GM12878 (cell line): ENCODE data around the gene TRIM9. TPM values are rescaled to one million over a fixed set of nuclear protein-coding genes. Genes with fewer than 3 reads are reported as not detected.

ENCODE experiments used
- ATAC-seq: fragments of 200-7000 bp; cut with Tn5 transposase; 3 replicates; pipeline ENCODE4 v1.9.1; 2020; ENCODE audit warnings: mild to moderate bottlenecking, moderate library complexity
- BruUV-seq: library from RNA; stranded (reverse); fragments of 400-500 nt; replicated peaks from 2 replicates; lab custom pipeline; 2021; lab: Mats Ljungman, UMichigan
- CTCF ChIA-PET: fragments of 300-600 bp; sonication (Branson Sonifier 250); formaldehyde crosslinking; extraction: SDS; loops from one replicate; lab custom pipeline; 2021; ENCODE audit warnings: inconsistent platforms; lab: Yijun Ruan, JAX
- POLR2A ChIA-PET: fragments of 350-600 bp; formaldehyde crosslinking; extraction: SDS; loops from one replicate; lab custom pipeline; 2021; ENCODE audit warnings: inconsistent platforms; lab: Charles Lee
- RAD21 ChIA-PET: fragments of 300-600 bp; sonication (Branson Sonifier 250); formaldehyde crosslinking; loops from one replicate; lab custom pipeline; 2023; ENCODE audit warnings: antibody characterized with exemption; ENCODE audit not compliant: unreplicated experiment; lab: Charles Lee
- SMC1A ChIA-PET: fragments of 300-600 bp; sonication (Branson Sonifier 250); formaldehyde crosslinking; loops from one replicate; lab custom pipeline; 2023; ENCODE audit not compliant: unreplicated experiment, uncharacterized antibody; lab: Charles Lee
- DNase-seq: peaks from one replicate; pipeline ENCODE4 v3.0.0-alpha.2; 2011; ENCODE audit warnings: low read depth, low spot score
- FAIRE-seq: peaks from 3 replicates; lab custom pipeline; 2011; peaks lifted over from hg19 to GRCh38; lab: Jason Lieb, UNC
- H2AFZ ChIP-seq: 2 replicates; pipeline ENCODE4 v1.6.0; 2011; ENCODE audit warnings: low read depth, low read length, control low read depth; ENCODE audit not compliant: control insufficient read depth
- H3K27ac ChIP-seq: 2 replicates; pipeline ENCODE4 v1.5.1; 2011; ENCODE audit warnings: control low read depth; ENCODE audit not compliant: control insufficient read depth, insufficient read depth
- H3K27me3 ChIP-seq, 2 experiments: replicated peaks in 1 of 2; 2 replicates each; pipeline versions ENCODE4 v1.6.0 to v1.6.1; 2011; ENCODE audit warnings: low read length in 1 of 2; ENCODE audit not compliant: control insufficient read depth in 2 of 2, insufficient read depth in 2 of 2
- H3K36me3 ChIP-seq, 2 experiments: 2 replicates each; pipeline ENCODE4 v1.5.1; 2011; ENCODE audit warnings: low read length in 1 of 2; ENCODE audit not compliant: control insufficient read depth in 2 of 2, insufficient read depth in 2 of 2
- H3K4me1 ChIP-seq: 2 replicates; pipeline ENCODE4 v1.6.1; 2011; ENCODE audit warnings: mild to moderate bottlenecking, low read length, moderate library complexity, mixed read lengths; ENCODE audit not compliant: control insufficient read depth, insufficient read depth
- H3K4me2 ChIP-seq: 2 replicates; pipeline ENCODE4 v1.6.0; 2011; ENCODE audit warnings: control low read depth; ENCODE audit not compliant: control insufficient read depth, insufficient read depth
- H3K4me3 ChIP-seq: fragments of 200-600 bp; sonication (generic); 2 replicates; pipeline ENCODE4 v1.5.1; 2016
- H3K79me2 ChIP-seq: 2 replicates; pipeline ENCODE4 v1.6.0; 2011; ENCODE audit warnings: low read length; ENCODE audit not compliant: control insufficient read depth, insufficient read depth
- H3K9ac ChIP-seq: 2 replicates; pipeline ENCODE4 v1.8.0; 2011; ENCODE audit warnings: low read length, control low read depth, mixed read lengths; ENCODE audit not compliant: control insufficient read depth, insufficient read depth
- H3K9me3 ChIP-seq: replicated peaks from 3 replicates; pipeline ENCODE4 v1.5.1; 2011; ENCODE audit warnings: mild to moderate bottlenecking, low read length; ENCODE audit not compliant: control insufficient read depth, insufficient read depth
- H4K20me1 ChIP-seq: 2 replicates; pipeline ENCODE4 v1.6.0; 2011; ENCODE audit not compliant: control insufficient read depth, insufficient read depth
- HCFC1 ChIP-seq: fragments of 150-350 bp; IDR thresholded peaks from 2 replicates; pipeline ENCODE4 v1.6.1; 2014; ENCODE audit warnings: low read length
- JUNB ChIP-seq: IDR thresholded peaks from 2 replicates; pipeline ENCODE4 v1.6.1; 2016; ENCODE audit warnings: antibody characterized with exemption, mild to moderate bottlenecking
- MXI1 ChIP-seq: fragments of 150-350 bp; IDR thresholded peaks from 2 replicates; pipeline ENCODE4 v1.6.1; 2011; ENCODE audit warnings: low read depth, mild to moderate bottlenecking, inconsistent platforms, low read length, improper control_type of control experiment
- POLR2A ChIP-seq: IDR thresholded peaks from 2 replicates; pipeline ENCODE4 v1.6.1; 2011; ENCODE audit warnings: low read depth, mild to moderate bottlenecking, low read length
- POU2F2 ChIP-seq: IDR thresholded peaks from 3 replicates; pipeline ENCODE4 v1.6.1; 2011; ENCODE audit warnings: low read depth, mild to moderate bottlenecking, low read length, borderline replicate concordance
- SREBF1 ChIP-seq: IDR thresholded peaks from 2 replicates; pipeline ENCODE4 v1.6.1; 2012; ENCODE audit warnings: mild to moderate bottlenecking, low read length
- SRF ChIP-seq, 2 experiments: IDR thresholded peaks; 2 replicates each; pipeline ENCODE4 v1.6.1; 2011; ENCODE audit warnings: low read depth in 2 of 2, low read length in 2 of 2, mild to moderate bottlenecking in 1 of 2, moderate library complexity in 1 of 2
- SUZ12 ChIP-seq: fragments of 200-600 bp; sonication (generic); IDR thresholded peaks from one replicate; pipeline ENCODE4 v1.6.1; 2018; ENCODE audit warnings: antibody characterized with exemption, mild to moderate bottlenecking; ENCODE audit not compliant: unreplicated experiment
- WGBS: methylation state at CpG from one replicate; pipeline ENCODE4 v1.1.6; 2016; ENCODE audit warnings: low lambda C conversion rate; ENCODE audit not compliant: insufficient replicate concordance, insufficient coverage; ENCODE audit errors: missing lambda C conversion rate; 5-methylcytosine and 5-hydroxymethylcytosine counted together
- in situ Hi-C: fragments of 300-500 bp; cut with MboI; formaldehyde crosslinking; loops from 9 replicates; pipeline ENCODE4 v1.14.3; 2018; ENCODE audit warnings: mixed read lengths
- intact Hi-C: fragments of 100-400 bp; cut with micrococcal nuclease; formaldehyde crosslinking; loops from one replicate; pipeline ENCODE4 v1.14.2; 2022; ENCODE audit not compliant: unreplicated experiment
- polyA plus RNA-seq, 11 experiments: library from polyadenylated mRNA; depleted of rRNA in 4 of 11; unstranded in 6 of 11; stranded (reverse) in 5 of 11; fragments of >200 nt; fragmentation: Nextera tagmentation in 4 of 11; fragmentation: Illumina TruSeq in 1 of 11; extraction: Ambion mirVana in 4 of 11; extraction: Trizol in 1 of 11; gene quantifications; 1 replicate in 1 of 11; 2 replicates in 10 of 11; pipeline versions ENCODE4 v1.2.1 to v1.2.3, GENCODE V29; 2011 to 2016; ENCODE audit warnings: inconsistent platforms in 2 of 11, missing spikeins in 2 of 11, low read depth in 1 of 11
- total RNA-seq, 4 experiments: library from RNA; depleted of rRNA in 3 of 4; stranded (reverse); fragments of >200 nt in 3 of 4; fragmentation: Illumina TruSeq in 1 of 4; extraction: Trizol in 1 of 4; gene quantifications; 2 replicates each; pipeline versions ENCODE4 v1.2.1 to v1.2.3, GENCODE V29; 2013 to 2021
- TF ChIP-seq, protein P1 (sequence below): fragments of 450-650 bp; IDR thresholded peaks from 2 replicates; pipeline ENCODE4 v1.6.1; 2017; ENCODE audit warnings: mild to moderate bottlenecking
- TF ChIP-seq, protein P2 (sequence below): IDR thresholded peaks from 2 replicates; pipeline ENCODE4 v1.6.1; 2012; ENCODE audit warnings: low read depth, low read length, improper control_type of control experiment
- TF ChIP-seq, protein P3 (sequence below), 3 experiments: IDR thresholded peaks in 2 of 3; conservative IDR thresholded peaks in 1 of 3; 2 replicates each; pipeline ENCODE4 v1.5.1; 2011; ENCODE audit warnings: low read depth in 3 of 3, low read length in 3 of 3, mild to moderate bottlenecking in 3 of 3, control low read depth in 2 of 3, moderate library complexity in 2 of 3, inconsistent platforms in 1 of 3, mixed read lengths in 1 of 3; ENCODE audit not compliant: control insufficient read depth in 2 of 3, insufficient read depth in 1 of 3; ENCODE audit errors: extremely low read depth in 1 of 3
- TF ChIP-seq, protein P4 (sequence below): fragments of 450-650 bp; IDR thresholded peaks from 2 replicates; pipeline ENCODE4 v1.6.1; 2016; ENCODE audit warnings: mild to moderate bottlenecking

Gene TRIM9
- total and polyA plus RNA-seq, 10 of the 15 experiments (the other 5 are each of a cell fraction or from before 2014, with no cell fraction given), result 0.04 to 0.18 (median 0.11) TPM; not detected in 2

DNA sequence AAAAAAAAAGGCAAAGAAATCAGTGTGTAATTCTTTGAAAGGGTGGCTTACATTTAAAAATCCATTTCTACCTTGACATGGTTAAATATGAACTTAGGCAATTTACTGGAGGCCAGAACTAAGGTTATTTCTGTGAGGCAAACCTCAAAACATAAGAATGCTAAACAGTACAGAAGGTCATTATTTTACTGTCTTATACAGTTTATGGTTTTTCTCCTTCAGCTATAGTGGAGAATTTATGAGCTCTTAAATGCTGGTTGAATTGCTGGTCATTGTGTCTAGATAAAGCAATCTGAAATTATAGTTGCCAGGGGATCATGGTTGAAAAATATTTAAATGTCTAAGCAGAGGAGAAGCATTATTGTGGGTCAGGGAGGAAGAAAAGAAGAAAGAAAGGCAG, 70.5 kb downstream of the TRIM9 start:
- in situ Hi-C loops (no loop called here), intact Hi-C loops (no loop called here)
- H2AFZ ChIP-seq, result no peak overlapping the region
- no TSS peak for BruUV-seq
- no peaks in the 10 kb centered on the region for H4K20me1 ChIP-seq
- H3K36me3 ChIP-seq, result no peaks in the 10 kb centered on the region
- no peak for DNase-seq
- POLR2A ChIA-PET, result no interaction called here
- peaks cover 2 to 4% of the 10 kb centered on the region in 2 experiments; a peak in 2 of 4 replicates for H3K27me3 ChIP-seq
- H3K79me2 ChIP-seq, result no peaks in the 10 kb centered on the region
- CTCF ChIA-PET, result no interaction called here
- no peak overlapping the region for H3K4me2 ChIP-seq
- RAD21 ChIA-PET, result no interaction called here
- SMC1A ChIA-PET, result no interaction called here
- ATAC-seq, result no peak
- H3K9me3 ChIP-seq, result no peaks in the 10 kb centered on the region
- H3K4me1 ChIP-seq, result no peaks in the 10 kb centered on the region
- no peak overlapping the region for H3K4me3 ChIP-seq
- no peak for TF ChIP-seq JUNB
- no peak for TF ChIP-seq MXI1
- TF ChIP-seq, protein P1, sequence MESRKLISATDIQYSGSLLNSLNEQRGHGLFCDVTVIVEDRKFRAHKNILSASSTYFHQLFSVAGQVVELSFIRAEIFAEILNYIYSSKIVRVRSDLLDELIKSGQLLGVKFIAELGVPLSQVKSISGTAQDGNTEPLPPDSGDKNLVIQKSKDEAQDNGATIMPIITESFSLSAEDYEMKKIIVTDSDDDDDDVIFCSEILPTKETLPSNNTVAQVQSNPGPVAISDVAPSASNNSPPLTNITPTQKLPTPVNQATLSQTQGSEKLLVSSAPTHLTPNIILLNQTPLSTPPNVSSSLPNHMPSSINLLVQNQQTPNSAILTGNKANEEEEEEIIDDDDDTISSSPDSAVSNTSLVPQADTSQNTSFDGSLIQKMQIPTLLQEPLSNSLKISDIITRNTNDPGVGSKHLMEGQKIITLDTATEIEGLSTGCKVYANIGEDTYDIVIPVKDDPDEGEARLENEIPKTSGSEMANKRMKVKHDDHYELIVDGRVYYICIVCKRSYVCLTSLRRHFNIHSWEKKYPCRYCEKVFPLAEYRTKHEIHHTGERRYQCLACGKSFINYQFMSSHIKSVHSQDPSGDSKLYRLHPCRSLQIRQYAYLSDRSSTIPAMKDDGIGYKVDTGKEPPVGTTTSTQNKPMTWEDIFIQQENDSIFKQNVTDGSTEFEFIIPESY, result no peak
- TF ChIP-seq, protein P2, sequence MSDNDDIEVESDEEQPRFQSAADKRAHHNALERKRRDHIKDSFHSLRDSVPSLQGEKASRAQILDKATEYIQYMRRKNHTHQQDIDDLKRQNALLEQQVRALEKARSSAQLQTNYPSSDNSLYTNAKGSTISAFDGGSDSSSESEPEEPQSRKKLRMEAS, result no peak
- no peak for TF ChIP-seq SUZ12
- TF ChIP-seq POLR2A, result no peak
- no peak overlapping the region for H3K27ac ChIP-seq
- H3K9ac ChIP-seq, result no peak overlapping the region
- FAIRE-seq, result no peak

DNA sequence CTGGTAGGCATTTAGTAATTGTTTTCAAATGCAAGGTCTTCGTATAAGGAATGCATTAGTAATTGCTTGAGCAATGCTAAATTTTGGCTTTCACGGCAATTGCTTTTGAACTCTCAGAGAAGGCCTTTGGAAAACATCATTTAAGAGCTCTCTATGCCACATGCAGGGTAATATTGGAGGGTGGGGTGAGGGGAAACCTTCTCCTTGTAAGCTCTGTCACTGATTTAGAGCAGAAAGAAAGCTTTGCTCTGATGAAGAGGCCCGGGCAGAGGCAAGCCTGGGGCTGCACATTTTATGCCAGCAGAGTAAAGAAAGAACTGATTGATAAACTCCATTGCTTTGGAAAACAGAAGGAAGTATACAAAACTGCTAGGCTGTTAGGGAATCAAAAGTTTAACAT, 70.9 kb downstream of the TRIM9 start:
- ATAC-seq (no peak), DNase-seq (no peak)
- 15% methylated on average over 3 of the region's 3 CpGs for WGBS
- intact Hi-C loops, result no loop called here
- BruUV-seq, result no TSS peak
- Histone ChIP-seq H3K4me1 (no peaks in the 10 kb centered on the region), H3K4me2 (no peak overlapping the region), H3K9ac (no peak overlapping the region), H3K36me3 (no peaks in the 10 kb centered on the region), H3K4me3 (no peak overlapping the region), H3K27me3 (peaks cover 2 to 4% of the 10 kb centered on the region in 2 experiments; a peak in 2 of 4 replicates), H3K27ac (no peak overlapping the region)
- in situ Hi-C loops, result no loop called here
- no peak for TF ChIP-seq HCFC1
- TF ChIP-seq, protein P3, sequence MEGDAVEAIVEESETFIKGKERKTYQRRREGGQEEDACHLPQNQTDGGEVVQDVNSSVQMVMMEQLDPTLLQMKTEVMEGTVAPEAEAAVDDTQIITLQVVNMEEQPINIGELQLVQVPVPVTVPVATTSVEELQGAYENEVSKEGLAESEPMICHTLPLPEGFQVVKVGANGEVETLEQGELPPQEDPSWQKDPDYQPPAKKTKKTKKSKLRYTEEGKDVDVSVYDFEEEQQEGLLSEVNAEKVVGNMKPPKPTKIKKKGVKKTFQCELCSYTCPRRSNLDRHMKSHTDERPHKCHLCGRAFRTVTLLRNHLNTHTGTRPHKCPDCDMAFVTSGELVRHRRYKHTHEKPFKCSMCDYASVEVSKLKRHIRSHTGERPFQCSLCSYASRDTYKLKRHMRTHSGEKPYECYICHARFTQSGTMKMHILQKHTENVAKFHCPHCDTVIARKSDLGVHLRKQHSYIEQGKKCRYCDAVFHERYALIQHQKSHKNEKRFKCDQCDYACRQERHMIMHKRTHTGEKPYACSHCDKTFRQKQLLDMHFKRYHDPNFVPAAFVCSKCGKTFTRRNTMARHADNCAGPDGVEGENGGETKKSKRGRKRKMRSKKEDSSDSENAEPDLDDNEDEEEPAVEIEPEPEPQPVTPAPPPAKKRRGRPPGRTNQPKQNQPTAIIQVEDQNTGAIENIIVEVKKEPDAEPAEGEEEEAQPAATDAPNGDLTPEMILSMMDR (IDR thresholded peaks at IDR 0.05 in 2 of 3, conservative IDR thresholded peaks at IDR 0.05 in 1 of 3; ENCODE audit: control insufficient read depth in 2 of 3, extremely low read depth in 1 of 3, insufficient read depth in 1 of 3, low read depth in 3 of 3, low read length in 3 of 3), result no peak
- TF ChIP-seq, protein P4, sequence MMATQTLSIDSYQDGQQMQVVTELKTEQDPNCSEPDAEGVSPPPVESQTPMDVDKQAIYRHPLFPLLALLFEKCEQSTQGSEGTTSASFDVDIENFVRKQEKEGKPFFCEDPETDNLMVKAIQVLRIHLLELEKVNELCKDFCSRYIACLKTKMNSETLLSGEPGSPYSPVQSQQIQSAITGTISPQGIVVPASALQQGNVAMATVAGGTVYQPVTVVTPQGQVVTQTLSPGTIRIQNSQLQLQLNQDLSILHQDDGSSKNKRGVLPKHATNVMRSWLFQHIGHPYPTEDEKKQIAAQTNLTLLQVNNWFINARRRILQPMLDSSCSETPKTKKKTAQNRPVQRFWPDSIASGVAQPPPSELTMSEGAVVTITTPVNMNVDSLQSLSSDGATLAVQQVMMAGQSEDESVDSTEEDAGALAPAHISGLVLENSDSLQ, result no peak
- TF ChIP-seq SREBF1, result no peak
- no peak for TF ChIP-seq SRF (IDR thresholded peaks at IDR 0.05; ENCODE audit: low read depth in 2 of 2, low read length in 2 of 2)
- no peak for TF ChIP-seq POU2F2
- TF ChIP-seq, all 136 proteins: peak for 0
- H4K20me1 ChIP-seq, result no peaks in the 10 kb centered on the region
- H3K79me2 ChIP-seq, result no peaks in the 10 kb centered on the region
- no peaks in the 10 kb centered on the region for H3K9me3 ChIP-seq
- ChIA-PET CTCF (no interaction called here), SMC1A (interaction anchor here (0.9 kb wide), 1 partner anchor 20 kb away, joined by 4 read pairs; no protein-coding TSS in a partner anchor), RAD21 (no interaction called here), POLR2A (no interaction called here)
- no peak overlapping the region for H2AFZ ChIP-seq
- no peak for FAIRE-seq
